ENCODE measurements around the gene SOCS4.
"Not testable (repeated sequence)": the region's sequence is repeated elsewhere in the genome, so short reads cannot be mapped to it uniquely, and the experiment has no call there.

SOCS4 gene

DNA sequence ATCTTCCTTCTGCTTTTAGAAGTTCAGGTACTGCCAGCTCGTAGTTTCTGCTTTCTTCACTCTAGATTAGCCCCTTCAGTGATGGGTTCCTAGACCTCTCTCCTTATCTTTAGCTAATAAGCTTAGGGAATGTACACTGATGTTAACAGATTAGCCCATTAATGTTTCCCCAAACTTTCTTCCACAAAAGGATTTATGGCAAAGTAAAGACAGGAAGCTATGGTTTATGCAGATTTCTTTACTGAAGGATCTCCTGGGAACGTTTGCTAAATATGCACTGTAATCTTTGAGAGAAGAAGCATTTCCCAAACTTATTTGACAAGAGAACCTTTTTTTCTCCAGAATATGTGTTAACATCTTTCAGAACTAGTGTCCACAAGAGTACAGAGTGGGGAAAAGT, 4.2 kb downstream of the SOCS4 start:
- CTCF ChIA-PET, result interaction anchor here (1.0 to 1.5 kb wide), 2 partner anchors 12 to 20 kb away, joined by 3 to 7 read pairs; no protein-coding TSS in a partner anchor
- TF ChIP-seq, protein P1, sequence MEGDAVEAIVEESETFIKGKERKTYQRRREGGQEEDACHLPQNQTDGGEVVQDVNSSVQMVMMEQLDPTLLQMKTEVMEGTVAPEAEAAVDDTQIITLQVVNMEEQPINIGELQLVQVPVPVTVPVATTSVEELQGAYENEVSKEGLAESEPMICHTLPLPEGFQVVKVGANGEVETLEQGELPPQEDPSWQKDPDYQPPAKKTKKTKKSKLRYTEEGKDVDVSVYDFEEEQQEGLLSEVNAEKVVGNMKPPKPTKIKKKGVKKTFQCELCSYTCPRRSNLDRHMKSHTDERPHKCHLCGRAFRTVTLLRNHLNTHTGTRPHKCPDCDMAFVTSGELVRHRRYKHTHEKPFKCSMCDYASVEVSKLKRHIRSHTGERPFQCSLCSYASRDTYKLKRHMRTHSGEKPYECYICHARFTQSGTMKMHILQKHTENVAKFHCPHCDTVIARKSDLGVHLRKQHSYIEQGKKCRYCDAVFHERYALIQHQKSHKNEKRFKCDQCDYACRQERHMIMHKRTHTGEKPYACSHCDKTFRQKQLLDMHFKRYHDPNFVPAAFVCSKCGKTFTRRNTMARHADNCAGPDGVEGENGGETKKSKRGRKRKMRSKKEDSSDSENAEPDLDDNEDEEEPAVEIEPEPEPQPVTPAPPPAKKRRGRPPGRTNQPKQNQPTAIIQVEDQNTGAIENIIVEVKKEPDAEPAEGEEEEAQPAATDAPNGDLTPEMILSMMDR (conservative IDR thresholded peaks at IDR 0.05; ENCODE audit: low read depth), result no peak
- POLR2A ChIA-PET (ENCODE audit: low non-redundant PET), result no interaction called here
- no peak overlapping the region for H3K27ac ChIP-seq
- DNase-seq (ENCODE audit: low spot score), result no peak

DNA sequence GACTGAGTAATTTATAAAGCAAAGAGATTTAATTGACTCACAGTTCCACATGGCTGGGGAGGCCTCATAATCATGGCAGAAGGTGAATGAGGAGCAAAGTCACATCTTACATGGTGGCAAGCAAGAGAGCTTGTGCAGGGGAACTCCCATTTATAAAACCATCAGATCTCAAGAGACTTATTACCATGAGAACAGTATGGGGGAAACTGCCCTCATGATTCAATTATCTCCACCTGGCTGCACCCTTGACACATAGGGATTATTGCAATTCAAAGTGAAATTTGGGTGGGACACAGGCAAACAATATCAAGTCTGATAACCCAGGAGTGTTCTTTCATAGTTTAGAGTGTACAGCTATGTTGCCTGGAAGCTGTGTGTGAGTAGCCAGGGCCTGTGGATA, 11.0 kb downstream of the SOCS4 start:
- POLR2A ChIA-PET (ENCODE audit: low non-redundant PET); H3K27ac ChIP-seq: not testable (repeated sequence)
- CTCF ChIA-PET, result interaction anchor here (0.6 to 1.0 kb wide), 2 partner anchors 11 to 112 kb away, joined by 3 to 5 read pairs; partner anchors contain the start of gene SOCS4

DNA sequence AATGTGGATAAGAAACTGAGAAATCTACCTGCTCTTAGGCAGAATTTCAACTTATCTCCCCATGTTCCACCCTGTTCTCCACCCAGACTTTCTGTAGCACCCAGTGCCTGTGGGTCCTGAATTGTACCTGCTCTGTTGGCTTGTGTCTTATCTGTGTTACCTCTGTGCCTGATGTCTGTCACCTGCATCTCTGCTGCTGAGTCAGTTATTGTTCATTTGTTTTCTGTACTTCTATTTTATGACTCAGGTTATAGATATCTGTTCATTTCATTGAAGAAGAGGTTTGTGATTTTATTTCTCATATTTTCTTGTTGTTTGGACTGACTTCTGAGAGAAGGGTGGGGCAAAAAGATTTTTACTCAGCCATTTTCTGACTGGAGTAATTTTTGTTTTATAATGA, 11.7 kb downstream of the SOCS4 start:
- POLR2A ChIA-PET (ENCODE audit: low non-redundant PET), result no interaction called here
- TF ChIP-seq, protein P1 (conservative IDR thresholded peaks at IDR 0.05; ENCODE audit: low read depth), result no peak
- no peak overlapping the region for H3K27ac ChIP-seq
- DNase-seq (ENCODE audit: low spot score), result peak; percentile 26
- CTCF ChIA-PET, result interaction anchor here (0.6 to 1.0 kb wide), 2 partner anchors 11 to 16 kb away, joined by 3 to 5 read pairs; partner anchors contain the start of gene SOCS4

More for the DNA sequence above, 11.0 kb downstream of the SOCS4 start:
- not testable (repeated sequence) for DNase-seq (ENCODE audit: low spot score)

DNA sequence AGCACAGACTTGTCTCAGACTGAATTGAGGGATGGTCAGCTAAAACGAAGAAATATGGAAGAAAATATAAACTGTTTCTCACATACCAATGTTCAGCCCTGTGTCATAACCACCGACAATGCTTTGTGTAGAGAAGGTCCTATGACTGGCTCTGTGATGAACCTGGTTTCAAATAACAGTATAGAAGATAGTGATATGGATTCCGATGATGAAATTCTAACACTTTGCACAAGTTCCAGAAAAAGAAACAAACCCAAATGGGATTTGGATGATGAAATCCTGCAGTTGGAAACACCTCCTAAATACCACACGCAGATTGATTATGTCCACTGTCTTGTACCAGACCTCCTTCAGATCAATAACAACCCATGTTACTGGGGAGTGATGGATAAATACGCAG, 16.5 kb downstream of the SOCS4 start:
- ChIA-PET CTCF (interaction anchor here (1.7 kb wide), 1 partner anchor 13 kb away, joined by 7 read pairs; no protein-coding TSS in a partner anchor), POLR2A (ENCODE audit: low non-redundant PET) (no interaction called here)
- H3K27ac ChIP-seq, result no peak overlapping the region
- DNase-seq (ENCODE audit: low spot score), result no peak
- TF ChIP-seq, protein P1 (conservative IDR thresholded peaks at IDR 0.05; ENCODE audit: low read depth), result no peak

DNA sequence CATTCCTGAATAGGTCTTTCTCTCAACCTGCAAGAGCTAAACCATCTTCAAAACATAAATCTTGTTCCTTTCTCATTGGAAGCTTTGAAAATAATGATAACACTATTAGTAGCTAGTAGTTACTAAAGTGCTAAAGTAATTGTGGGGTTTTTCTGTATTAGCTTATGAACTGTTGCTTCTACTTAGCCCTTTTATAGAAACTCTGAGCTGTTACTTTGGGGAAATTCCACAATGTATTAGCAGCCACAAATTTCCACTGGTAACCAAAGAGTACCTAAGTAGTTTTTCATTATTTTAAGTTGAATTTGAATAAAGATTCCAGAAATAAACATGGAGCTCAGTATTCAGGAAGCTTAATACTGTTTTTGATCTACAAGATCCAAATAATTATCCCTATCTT, 18.1 kb downstream of the SOCS4 start:
- ChIA-PET CTCF (interaction anchor here (0.6 kb wide), 1 partner anchor 389 kb away, joined by 3 read pairs; no protein-coding TSS in a partner anchor), POLR2A (ENCODE audit: low non-redundant PET) (no interaction called here)
- H3K27ac ChIP-seq, result no peak overlapping the region
- TF ChIP-seq, protein P1 (conservative IDR thresholded peaks at IDR 0.05; ENCODE audit: low read depth), result no peak
- DNase-seq (ENCODE audit: low spot score), result no peak

DNA sequence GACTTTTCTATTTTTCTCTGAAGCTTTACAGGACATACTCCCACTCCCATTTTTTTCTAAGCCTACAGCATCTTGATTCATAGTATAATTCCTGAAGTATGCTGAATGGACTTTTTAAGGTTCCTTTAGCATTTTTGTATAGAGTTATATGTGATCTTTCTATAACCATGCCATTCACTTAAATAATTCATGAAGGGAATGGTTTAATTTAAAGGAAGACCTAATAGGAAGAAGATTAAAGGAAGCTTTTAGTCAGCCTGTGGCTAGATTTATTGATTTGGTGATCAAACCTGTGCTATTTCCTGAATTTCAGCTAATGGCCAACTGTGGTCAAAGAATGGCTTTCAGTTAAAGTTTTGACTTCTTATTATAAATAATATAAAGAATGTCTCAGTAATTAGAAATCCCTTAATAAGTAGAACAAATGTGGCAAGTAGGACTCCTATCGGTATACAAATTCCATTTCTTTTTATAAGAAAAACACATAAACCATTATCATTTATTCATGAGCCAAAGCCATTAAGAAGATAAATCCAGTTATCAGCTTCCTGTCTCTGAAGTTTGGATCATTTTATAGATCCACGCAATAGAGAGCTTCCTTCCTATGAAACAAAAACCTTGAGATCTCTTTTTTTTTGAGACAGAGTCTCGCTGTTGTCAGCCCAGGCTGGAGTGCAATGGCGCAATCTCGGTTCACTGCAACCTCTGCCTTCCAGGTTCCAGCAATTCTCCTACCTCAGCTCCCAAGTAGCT, 20.4 kb downstream of the SOCS4 start:
- CTCF ChIA-PET, result interaction anchor here (0.5 to 0.7 kb wide), 3 partner anchors 48 to 130 kb away, joined by 3 to 5 read pairs (median 3); no protein-coding TSS in a partner anchor
- no peak overlapping the region for H3K27ac ChIP-seq
- TF ChIP-seq, protein P1 (conservative IDR thresholded peaks at IDR 0.05; ENCODE audit: low read depth), result no peak

DNA sequence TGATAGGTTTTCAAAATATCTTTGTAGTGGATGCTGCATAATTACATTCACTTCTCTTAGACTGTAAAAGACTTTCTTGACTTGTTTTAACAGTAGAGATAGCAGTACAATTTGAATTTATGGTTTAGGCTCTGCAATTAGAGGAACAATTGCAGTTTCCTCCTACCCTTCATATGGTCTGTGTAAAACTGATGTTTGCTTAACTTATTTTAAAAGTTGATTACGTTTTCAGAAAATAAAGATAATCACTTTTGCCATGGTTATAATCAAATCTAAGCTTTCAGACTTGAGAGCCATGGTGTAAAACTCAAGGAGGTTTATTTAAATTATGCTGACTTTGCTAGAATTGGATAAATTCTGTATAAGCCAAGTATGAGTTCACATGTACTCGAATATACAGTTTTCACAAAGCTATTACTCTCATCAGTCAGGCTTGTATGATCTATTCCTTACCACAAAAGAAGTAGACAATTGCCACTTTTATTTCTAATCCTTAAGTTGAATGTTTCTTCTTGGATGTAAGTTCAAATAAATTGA, 21.9 kb downstream of the SOCS4 start:
- TF ChIP-seq, protein P1 (conservative IDR thresholded peaks at IDR 0.05; ENCODE audit: low read depth), result no peak
- POLR2A ChIA-PET (ENCODE audit: low non-redundant PET), result no interaction called here
- no peak for DNase-seq (ENCODE audit: low spot score)
- H3K27ac ChIP-seq, result no peak overlapping the region
- CTCF ChIA-PET, result no interaction called here

More for the DNA sequence above, 20.4 kb downstream of the SOCS4 start:
- POLR2A ChIA-PET (ENCODE audit: low non-redundant PET), result no interaction called here
- DNase-seq (ENCODE audit: low spot score), result no peak
